ENCODE results near the gene STK16. TPM values are rescaled to one million over a fixed set of nuclear protein-coding genes. Genes with fewer than 3 reads are reported as not detected.

The STK16 gene
- total RNA-seq, 1 donor, result 31.8 TPM

- no peak for TF ChIP-seq CTCF (IDR thresholded peaks at IDR 0.05; ENCODE audit: extremely low read depth, low read depth, low read length)
- Histone ChIP-seq H2AFZ (ENCODE audit: low read length) (no peak overlapping the region), H3K36me3 (ENCODE audit: insufficient read depth, low read length) (peaks cover 59% of the 10 kb centered on the region)
Observed at GRCh38 chr2:219213486-219214071, 31.7 kb upstream of the STK16 start.

GRCh38 chr2:219214141-219214540 lies 31.1 kb upstream of the STK16 start:
- Histone ChIP-seq H3K36me3 (ENCODE audit: insufficient read depth, low read length) (peaks cover 54% of the 10 kb centered on the region), H2AFZ (ENCODE audit: low read length) (no peak overlapping the region), H3K79me2 (ENCODE audit: insufficient read depth, low read length) (peaks cover 3% of the 10 kb centered on the region), H3K9me3 (ENCODE audit: low read depth, low read length) (no peaks in the 10 kb centered on the region), H4K20me1 (ENCODE audit: insufficient read depth, low read length) (no peaks in the 10 kb centered on the region), H3K4me1 (ENCODE audit: insufficient read depth, low read length) (peaks cover 18% of the 10 kb centered on the region), H3K4me3 (ENCODE audit: insufficient read depth, low read length) (no peak overlapping the region), H3K4me2 (ENCODE audit: insufficient read depth, low read length) (no peak overlapping the region), H3K27ac (ENCODE audit: low read depth, low read length) (no peak overlapping the region), H3K27me3 (ENCODE audit: insufficient read depth, low read length) (no peaks in the 10 kb centered on the region)
- TF ChIP-seq CTCF (IDR thresholded peaks at IDR 0.05; ENCODE audit: extremely low read depth, low read depth, low read length), result no peak
- no peak for DNase-seq (ENCODE audit: insufficient read length, low spot score, missing footprints)

More at GRCh38 chr2:219213486-219214071, 31.7 kb upstream of the STK16 start:
- Histone ChIP-seq H3K27ac (ENCODE audit: low read depth, low read length) (no peak overlapping the region), H3K4me3 (ENCODE audit: insufficient read depth, low read length) (no peak overlapping the region), H3K27me3 (ENCODE audit: insufficient read depth, low read length) (no peaks in the 10 kb centered on the region), H3K4me1 (ENCODE audit: insufficient read depth, low read length) (peaks cover 13% of the 10 kb centered on the region), H4K20me1 (ENCODE audit: insufficient read depth, low read length) (no peaks in the 10 kb centered on the region), H3K9me3 (ENCODE audit: low read depth, low read length) (no peaks in the 10 kb centered on the region), H3K79me2 (ENCODE audit: insufficient read depth, low read length) (peaks cover 3% of the 10 kb centered on the region), H3K4me2 (ENCODE audit: insufficient read depth, low read length) (no peak overlapping the region)
- DNase-seq (ENCODE audit: insufficient read length, low spot score, missing footprints), result no peak

GRCh38 chr2:219214786-219215185 lies 30.5 kb upstream of the STK16 start:
- Histone ChIP-seq H4K20me1 (ENCODE audit: insufficient read depth, low read length) (peaks cover 4% of the 10 kb centered on the region), H3K36me3 (ENCODE audit: insufficient read depth, low read length) (peaks cover 49% of the 10 kb centered on the region), H3K27me3 (ENCODE audit: insufficient read depth, low read length) (no peaks in the 10 kb centered on the region), H3K9me3 (ENCODE audit: low read depth, low read length) (no peaks in the 10 kb centered on the region), H2AFZ (ENCODE audit: low read length) (no peak overlapping the region), H3K79me2 (ENCODE audit: insufficient read depth, low read length) (peaks cover 3% of the 10 kb centered on the region), H3K27ac (ENCODE audit: low read depth, low read length) (no peak overlapping the region), H3K4me2 (ENCODE audit: insufficient read depth, low read length) (no peak overlapping the region), H3K4me3 (ENCODE audit: insufficient read depth, low read length) (no peak overlapping the region), H3K4me1 (ENCODE audit: insufficient read depth, low read length) (peaks cover 23% of the 10 kb centered on the region)
- no peak for TF ChIP-seq CTCF (IDR thresholded peaks at IDR 0.05; ENCODE audit: extremely low read depth, low read depth, low read length)
- no peak for DNase-seq (ENCODE audit: insufficient read length, low spot score, missing footprints)

GRCh38 chr2:219215871-219216534 lies 29.3 kb upstream of the STK16 start:
- no peak overlapping the region for H3K27ac ChIP-seq (ENCODE audit: low read depth, low read length)
- H3K27me3 ChIP-seq (ENCODE audit: insufficient read depth, low read length), result no peaks in the 10 kb centered on the region
- DNase-seq (ENCODE audit: insufficient read length, low spot score, missing footprints), result no peak
- no peak overlapping the region for H2AFZ ChIP-seq (ENCODE audit: low read length)
- no peak overlapping the region for H3K4me2 ChIP-seq (ENCODE audit: insufficient read depth, low read length)
- H4K20me1 ChIP-seq (ENCODE audit: insufficient read depth, low read length), result peaks cover 4% of the 10 kb centered on the region
- no peaks in the 10 kb centered on the region for H3K9me3 ChIP-seq (ENCODE audit: low read depth, low read length)
- H3K4me3 ChIP-seq (ENCODE audit: insufficient read depth, low read length), result no peak overlapping the region
- peaks cover 50% of the 10 kb centered on the region for H3K36me3 ChIP-seq (ENCODE audit: insufficient read depth, low read length)
- H3K79me2 ChIP-seq (ENCODE audit: insufficient read depth, low read length), result peaks cover 3% of the 10 kb centered on the region
- peaks cover 23% of the 10 kb centered on the region for H3K4me1 ChIP-seq (ENCODE audit: insufficient read depth, low read length)
- no peak for TF ChIP-seq CTCF (IDR thresholded peaks at IDR 0.05; ENCODE audit: extremely low read depth, low read depth, low read length)

All from osteoblast (primary cell).